ENCODE data around the gene SCGB2B2.
"Not testable (repeated sequence)": the region's sequence is repeated elsewhere in the genome, so short reads cannot be mapped to it uniquely, and the experiment has no call there.

Gene SCGB2B2

GRCh38 chr19:34668077-34668689 lies 8.8 kb downstream of the SCGB2B2 start:
- DNase-seq = peak; percentile 19

DNA sequence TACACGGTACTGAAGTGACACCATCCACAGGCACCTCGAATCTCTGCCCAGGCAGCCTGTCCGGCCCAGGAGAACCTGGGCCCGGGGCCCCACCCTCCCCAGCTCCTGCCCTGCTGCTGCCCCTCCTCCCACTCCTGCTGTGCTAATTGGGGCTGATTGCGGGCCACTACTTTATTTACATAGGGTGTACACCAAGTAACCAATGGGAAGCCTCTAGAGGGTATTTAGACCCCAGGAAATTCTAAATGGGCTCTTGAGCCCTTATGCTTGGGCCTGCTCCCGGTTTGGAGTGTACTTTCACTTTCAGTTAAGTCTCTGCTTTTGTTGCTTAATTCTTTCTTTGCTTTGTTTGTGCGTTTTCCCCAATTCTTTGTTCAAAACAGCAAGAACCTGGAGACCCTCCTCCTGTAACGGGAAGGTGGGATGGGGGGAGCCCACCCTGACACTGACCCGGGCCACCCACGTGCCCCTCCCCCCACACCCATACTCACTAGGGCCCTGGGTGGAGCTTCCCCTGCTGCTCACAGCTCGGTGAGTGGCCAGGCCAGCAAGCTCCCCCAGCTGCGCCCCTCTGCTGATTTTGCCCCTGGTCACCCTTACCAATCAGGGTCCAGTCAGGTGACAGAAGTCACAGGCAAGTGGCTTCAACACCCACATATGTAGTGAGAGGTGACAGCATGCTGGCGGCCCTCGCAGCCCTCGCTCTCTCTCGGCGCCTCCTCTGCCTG lies 9.4 kb downstream of the SCGB2B2 start:
- DNase-seq = peak; percentile 42

DNA sequence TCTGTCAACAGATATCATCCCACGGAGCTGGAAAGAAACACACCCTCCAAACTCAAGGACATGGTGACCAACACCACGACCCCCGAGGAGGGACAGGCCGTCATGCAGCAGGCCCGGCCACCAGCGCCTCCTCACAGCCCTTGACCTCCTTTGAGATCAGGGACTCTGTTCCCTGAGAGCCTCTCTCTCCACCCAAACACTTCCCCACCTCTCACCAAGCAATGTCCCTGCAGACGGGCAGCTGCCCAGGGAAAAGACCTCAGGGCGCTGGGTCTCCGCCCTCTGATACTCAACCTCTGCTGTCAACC lies 10.0 kb downstream of the SCGB2B2 start:
- DNase-seq = no peak

- DNase-seq = no peak
Observed at GRCh38 chr19:34666200-34666957, 10.6 kb downstream of the SCGB2B2 start.

GRCh38 chr19:34665275-34665674 lies 11.7 kb downstream of the SCGB2B2 start:
- DNase-seq = not testable (repeated sequence)

DNA sequence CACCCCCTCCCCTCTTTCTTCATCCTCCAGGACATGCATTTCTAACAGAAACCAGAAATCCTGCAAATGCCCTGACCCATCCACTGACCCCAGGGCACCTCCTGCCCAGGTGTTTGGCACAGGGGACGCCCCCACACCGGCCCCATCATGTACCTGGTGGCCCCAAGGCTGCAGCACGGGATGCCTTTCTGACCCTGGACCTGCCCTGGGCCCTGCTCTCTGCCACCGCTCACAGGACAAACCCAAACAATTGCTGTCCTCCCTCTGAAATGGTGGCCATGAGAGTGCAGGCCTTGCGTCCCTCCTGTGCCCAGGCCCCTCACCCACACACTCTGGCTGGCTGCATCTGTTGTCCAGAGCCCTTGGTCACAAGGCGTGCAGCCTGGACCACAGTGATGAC lies 12.1 kb downstream of the SCGB2B2 start:
- no peak for DNase-seq

GRCh38 chr19:34664168-34664567 lies 12.8 kb downstream of the SCGB2B2 start:
- DNase-seq = no peak

GRCh38 chr19:34662919-34663318 lies 14.0 kb downstream of the SCGB2B2 start:
- DNase-seq = peak; percentile 25

GRCh38 chr19:34661357-34661756 lies 15.6 kb downstream of the SCGB2B2 start:
- no peak for DNase-seq

GRCh38 chr19:34655651-34656050 lies 21.3 kb downstream of the SCGB2B2 start:
- DNase-seq = no peak

- no peak for DNase-seq
Observed at GRCh38 chr19:34654796-34655195, 22.2 kb downstream of the SCGB2B2 start.

DNA sequence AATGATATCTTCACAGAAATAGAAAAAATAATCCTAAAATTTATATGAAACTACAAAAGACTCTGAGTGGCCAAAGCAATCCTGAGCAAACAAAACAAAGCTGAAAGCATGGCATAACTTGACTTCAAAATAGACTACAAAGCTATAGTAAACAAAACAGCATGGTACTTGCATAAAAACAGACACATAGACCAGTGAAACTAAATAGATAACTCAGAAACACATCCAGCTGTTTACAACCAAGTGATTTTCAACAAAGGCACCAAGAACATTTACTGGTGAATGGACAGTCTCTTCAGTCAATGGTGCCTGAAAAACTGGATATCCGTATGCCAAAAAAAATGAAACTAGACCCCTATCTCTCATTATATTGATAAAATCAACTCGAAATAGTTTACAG lies 25.2 kb downstream of the SCGB2B2 start:
- no peak for DNase-seq

GRCh38 chr19:34649886-34650543 lies 26.9 kb downstream of the SCGB2B2 start:
- no peak for DNase-seq

GRCh38 chr19:34645551-34645950 lies 31.4 kb downstream of the SCGB2B2 start:
- no peak for DNase-seq

GRCh38 chr19:34644991-34645461 lies 31.9 kb downstream of the SCGB2B2 start:
- DNase-seq = no peak

GRCh38 chr19:34642241-34642640 lies 34.7 kb downstream of the SCGB2B2 start:
- DNase-seq = no peak

- peak; percentile 68 for DNase-seq
Observed at GRCh38 chr19:34639491-34640085, 37.4 kb downstream of the SCGB2B2 start.

GRCh38 chr19:34633802-34634201 lies 43.2 kb downstream of the SCGB2B2 start:
- DNase-seq = no peak
